Vagina (tissue), 2 donors: ENCODE data around the gene CASP4. TPM values are rescaled to one million over a fixed set of nuclear protein-coding genes. Genes with fewer than 3 reads are reported as not detected.

Source experiments
- DNase-seq, 2 donors: peaks; one replicate each; pipeline ENCODE4 v3.0.0-alpha.2; 2017; ENCODE audit errors: extremely low spot score in 2 of 2
- H3K27ac ChIP-seq: fragments of 200-600 bp; sonication (generic); one replicate; pipeline ENCODE4 v1.5.1; 2019
- H3K27me3 ChIP-seq: fragments of 200-600 bp; sonication (generic); one replicate; pipeline ENCODE4 v1.5.1; 2019
- H3K36me3 ChIP-seq, 2 donors: fragments of 200-600 bp; sonication (generic); one replicate each; pipeline ENCODE4 v1.5.1; 2017 to 2019
- H3K4me1 ChIP-seq: fragments of 200-600 bp; sonication (generic); one replicate; pipeline ENCODE4 v1.5.1; 2019
- H3K4me3 ChIP-seq, 2 donors: fragments of 200-600 bp; sonication (generic); 1 replicate in 1 of 2; 2 replicates in 1 of 2; pipeline ENCODE4 v1.5.1; 2016 to 2019
- H3K9me3 ChIP-seq: fragments of 200-600 bp; sonication (generic); one replicate; pipeline ENCODE4 v1.5.1; 2019
- POLR2A ChIP-seq, 2 donors: fragments of 450-650 bp; IDR thresholded peaks; one replicate each; pipeline ENCODE4 v1.6.1; 2017; ENCODE audit warnings: antibody characterized with exemption in 2 of 2, mild to moderate bottlenecking in 2 of 2, moderate library complexity in 2 of 2
- POLR2AphosphoS5 ChIP-seq, 2 donors: sonication (generic); formaldehyde crosslinking; IDR thresholded peaks; one replicate each; pipeline ENCODE4 v1.9.0; 2017; ENCODE audit warnings: antibody characterized with exemption in 2 of 2, mild to moderate bottlenecking in 2 of 2, low read depth in 1 of 2; ENCODE audit not compliant: insufficient read depth in 1 of 2
- intact Hi-C: fragments of 100-400 bp; cut with DNase I; formaldehyde crosslinking; loops from one replicate; pipeline ENCODE4 v1.15.1; 2023
- total RNA-seq: library from RNA; depleted of rRNA; stranded (reverse); fragments of >200 nt; gene quantifications from one replicate; pipeline ENCODE4 v1.2.3, GENCODE V29; 2016
- TF ChIP-seq, protein P1 (sequence below), 3 experiments: fragments of 450-650 bp in 2 of 3; fragments of 200-600 bp in 1 of 3; sonication (generic) in 1 of 3; IDR thresholded peaks; one replicate each; pipeline ENCODE4 v1.5.1; 2017 to 2019; ENCODE audit warnings: antibody characterized with exemption in 3 of 3, mild to moderate bottlenecking in 2 of 3, moderate library complexity in 2 of 3

Gene CASP4
- total RNA-seq, 1 donor from 2014 or later, result 70.2 TPM

DNA sequence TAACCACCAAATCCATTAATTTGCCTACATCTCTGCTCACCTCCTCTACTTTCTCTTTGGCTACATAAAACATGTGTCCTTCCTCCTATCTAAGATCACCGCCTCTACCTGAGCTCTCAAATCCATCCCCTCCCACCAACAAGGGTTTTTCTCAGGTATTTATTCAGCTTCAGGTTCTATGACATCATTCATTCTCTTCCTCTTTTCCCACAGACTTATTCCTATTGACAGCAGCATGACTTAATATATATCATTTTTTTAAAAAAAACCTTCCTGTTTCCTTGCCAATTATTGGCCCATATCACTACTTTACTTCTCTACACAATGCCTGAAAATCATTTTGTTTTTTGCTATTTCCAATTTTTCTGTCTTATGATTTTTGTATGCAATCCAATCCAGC is 74.5 kb downstream of the CASP4 start:
- DNase-seq, result no peak
- intact Hi-C loops, result no loop called here
- peaks cover 22% of the 10 kb centered on the region for H3K4me1 ChIP-seq
- H3K27ac ChIP-seq, result no peak overlapping the region
- no peaks in the 10 kb centered on the region for H3K36me3 ChIP-seq
- TF ChIP-seq POLR2A (IDR thresholded peaks at IDR 0.05), result no peak
- TF ChIP-seq POLR2AphosphoS5 (IDR thresholded peaks at IDR 0.05; ENCODE audit: insufficient read depth in 1 of 2, low read depth in 1 of 2), result no peak
- TF ChIP-seq, protein P1, sequence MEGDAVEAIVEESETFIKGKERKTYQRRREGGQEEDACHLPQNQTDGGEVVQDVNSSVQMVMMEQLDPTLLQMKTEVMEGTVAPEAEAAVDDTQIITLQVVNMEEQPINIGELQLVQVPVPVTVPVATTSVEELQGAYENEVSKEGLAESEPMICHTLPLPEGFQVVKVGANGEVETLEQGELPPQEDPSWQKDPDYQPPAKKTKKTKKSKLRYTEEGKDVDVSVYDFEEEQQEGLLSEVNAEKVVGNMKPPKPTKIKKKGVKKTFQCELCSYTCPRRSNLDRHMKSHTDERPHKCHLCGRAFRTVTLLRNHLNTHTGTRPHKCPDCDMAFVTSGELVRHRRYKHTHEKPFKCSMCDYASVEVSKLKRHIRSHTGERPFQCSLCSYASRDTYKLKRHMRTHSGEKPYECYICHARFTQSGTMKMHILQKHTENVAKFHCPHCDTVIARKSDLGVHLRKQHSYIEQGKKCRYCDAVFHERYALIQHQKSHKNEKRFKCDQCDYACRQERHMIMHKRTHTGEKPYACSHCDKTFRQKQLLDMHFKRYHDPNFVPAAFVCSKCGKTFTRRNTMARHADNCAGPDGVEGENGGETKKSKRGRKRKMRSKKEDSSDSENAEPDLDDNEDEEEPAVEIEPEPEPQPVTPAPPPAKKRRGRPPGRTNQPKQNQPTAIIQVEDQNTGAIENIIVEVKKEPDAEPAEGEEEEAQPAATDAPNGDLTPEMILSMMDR (IDR thresholded peaks at IDR 0.05), result no peak
- H3K9me3 ChIP-seq, result no peaks in the 10 kb centered on the region
- no peaks in the 10 kb centered on the region for H3K27me3 ChIP-seq
- H3K4me3 ChIP-seq, result no peak overlapping the region

Other genes starting within 250 kb of the CASP4 start
- gene CASP12, start 70.1 kb downstream of the CASP4 start, total RNA-seq, result 7.4 TPM
- gene CASP5, start 54.6 kb upstream of the CASP4 start, total RNA-seq, result not detected
- gene CASP1, start 66.6 kb upstream of the CASP4 start, total RNA-seq, result 23.3 TPM
- gene CARD16, start 76.8 kb upstream of the CASP4 start, total RNA-seq, result 26.8 TPM
- not detected for gene CARD18, start 171.2 kb upstream of the CASP4 start, total RNA-seq